Small intestine (tissue), 7 donors: ENCODE results near the gene TARS2. TPM values are rescaled to one million over a fixed set of nuclear protein-coding genes. Genes with fewer than 3 reads are reported as not detected.

Source experiments
- DNase-seq, 2 donors: peaks; one replicate each; pipeline versions ENCODE4 v3.0.0 to v3.0.0-alpha.2; 2013
- FAIRE-seq: peaks from 2 replicates; lab custom pipeline; 2012; peaks lifted over from hg19 to GRCh38; lab: Jason Lieb, UNC
- H3K27ac ChIP-seq, 3 donors: one replicate each; pipeline ENCODE4 v1.5.1; 2013; ENCODE audit warnings: low read length in 2 of 3, mild to moderate bottlenecking in 2 of 3, control low read depth in 1 of 3, inconsistent platforms in 1 of 3, low read depth in 1 of 3, moderate library complexity in 1 of 3
- H3K27me3 ChIP-seq, 3 donors: one replicate each; pipeline ENCODE4 v1.6.1; 2013; ENCODE audit warnings: low read length in 3 of 3, inconsistent platforms in 1 of 3; ENCODE audit not compliant: control insufficient read depth in 3 of 3, insufficient read depth in 3 of 3
- H3K36me3 ChIP-seq, 3 donors: one replicate each; pipeline ENCODE4 v1.6.1; 2013; ENCODE audit warnings: low read length in 3 of 3, inconsistent platforms in 1 of 3, low read depth in 1 of 3, mild to moderate bottlenecking in 1 of 3, moderate library complexity in 1 of 3; ENCODE audit not compliant: control insufficient read depth in 3 of 3, insufficient read depth in 2 of 3
- H3K4me1 ChIP-seq, 3 donors: one replicate each; pipeline ENCODE4 v1.6.1; 2013; ENCODE audit warnings: low read length in 2 of 3, inconsistent platforms in 1 of 3, low read depth in 1 of 3, mild to moderate bottlenecking in 1 of 3, moderate library complexity in 1 of 3; ENCODE audit not compliant: control insufficient read depth in 3 of 3, insufficient read depth in 2 of 3
- H3K4me3 ChIP-seq, 3 donors: one replicate each; pipeline ENCODE4 v1.5.1; 2013; ENCODE audit warnings: low read length in 3 of 3, control low read depth in 1 of 3, inconsistent platforms in 1 of 3, low read depth in 1 of 3, mild to moderate bottlenecking in 1 of 3, moderate library complexity in 1 of 3
- H3K9me3 ChIP-seq, 2 donors: one replicate each; pipeline ENCODE4 v1.6.1; 2013; ENCODE audit warnings: low read depth in 1 of 2, low read length in 1 of 2; ENCODE audit not compliant: control insufficient read depth in 2 of 2, insufficient read depth in 1 of 2
- WGBS, 3 donors: extraction: QIAGEN DNeasy Blood & Tissue Kit; methylation state at CpG; one replicate each; pipeline ENCODE4 v1.1.7; 2013; 5-methylcytosine and 5-hydroxymethylcytosine counted together
- polyA plus RNA-seq, 4 donors: library from polyadenylated mRNA; stranded (reverse) in 3 of 4; unstranded in 1 of 4; fragments of 200-250 nt in 3 of 4; fragments of 120-200 nt in 1 of 4; gene quantifications; one replicate each; pipeline versions ENCODE4 v1.2.1 to v1.2.3, GENCODE V29; 2013
- donor health status: healthy with polysubstance abuse.
- donor health status: control.
- donor health status: control.
- donor health status: Bipolar disorder and iron deficiency.
- donor health status: healthy.

Gene TARS2
- polyA plus RNA-seq, 4 donors: 6.5 to 22.7 (median 11.2) TPM

- Histone ChIP-seq H3K9me3 (no peaks in the 10 kb centered on the region), H3K36me3 (peaks cover 0 to 35% (median 0%) of the 10 kb centered on the region in 3 donors), H3K27me3 (no peaks in the 10 kb centered on the region), H3K27ac (no peak overlapping the region), H3K4me3 (no peak overlapping the region), H3K4me1 (peaks cover 2 to 12% (median 4%) of the 10 kb centered on the region in 3 donors)
- no peak for FAIRE-seq
- no peak for DNase-seq
- 60 to 75% (median 72%) methylated on average over 2 of the region's 2 CpGs for WGBS, 3 donors
These were observed 25.6 kb downstream of the TARS2 start for GRCh38 chr1:150512846-150513245.

GRCh38 chr1:150513351-150513791 is 26.2 kb downstream of the TARS2 start:
- 51 to 73% (median 69%) methylated on average over 7 of the region's 7 CpGs for WGBS, 3 donors
- H3K4me3 ChIP-seq: no peak overlapping the region
- DNase-seq: peak in 1 of 2 donors; percentile 19
- no peaks in the 10 kb centered on the region for H3K9me3 ChIP-seq
- no peaks in the 10 kb centered on the region for H3K27me3 ChIP-seq
- H3K27ac ChIP-seq: no peak overlapping the region
- H3K4me1 ChIP-seq: peaks cover 2 to 12% (median 4%) of the 10 kb centered on the region in 3 donors
- no peak for FAIRE-seq
- peaks cover 0 to 30% (median 0%) of the 10 kb centered on the region in 3 donors for H3K36me3 ChIP-seq

DNA sequence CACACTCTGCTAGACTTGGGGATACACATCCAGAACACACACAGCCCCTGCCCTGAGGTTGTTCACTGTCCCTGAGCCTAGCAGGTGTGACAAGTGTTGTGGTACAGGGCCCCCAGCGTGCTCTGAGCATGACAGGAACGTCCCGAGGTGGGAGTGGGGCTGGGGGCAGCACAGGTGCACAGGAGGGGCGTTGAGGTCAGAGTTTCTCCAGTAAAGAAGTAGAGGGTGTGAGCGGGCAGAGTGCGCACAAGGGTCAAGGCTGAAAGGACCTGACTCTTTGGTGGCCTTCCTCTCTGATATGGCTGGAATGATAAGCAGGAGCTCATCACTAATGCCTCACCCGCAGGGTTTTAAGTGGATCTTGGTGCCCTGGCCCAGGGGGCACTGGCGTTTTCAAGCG is 27.0 kb downstream of the TARS2 start:
- Histone ChIP-seq H3K27ac (no peak overlapping the region), H3K36me3 (peaks cover 0 to 24% (median 0%) of the 10 kb centered on the region in 3 donors), H3K9me3 (no peaks in the 10 kb centered on the region), H3K4me1 (peaks cover 2 to 12% (median 4%) of the 10 kb centered on the region in 3 donors), H3K27me3 (no peaks in the 10 kb centered on the region), H3K4me3 (no peak overlapping the region)
- no peak for FAIRE-seq
- 81 to 89% (median 88%) methylated on average over 9 of the region's 9 CpGs for WGBS, 3 donors
- no peak for DNase-seq

DNA sequence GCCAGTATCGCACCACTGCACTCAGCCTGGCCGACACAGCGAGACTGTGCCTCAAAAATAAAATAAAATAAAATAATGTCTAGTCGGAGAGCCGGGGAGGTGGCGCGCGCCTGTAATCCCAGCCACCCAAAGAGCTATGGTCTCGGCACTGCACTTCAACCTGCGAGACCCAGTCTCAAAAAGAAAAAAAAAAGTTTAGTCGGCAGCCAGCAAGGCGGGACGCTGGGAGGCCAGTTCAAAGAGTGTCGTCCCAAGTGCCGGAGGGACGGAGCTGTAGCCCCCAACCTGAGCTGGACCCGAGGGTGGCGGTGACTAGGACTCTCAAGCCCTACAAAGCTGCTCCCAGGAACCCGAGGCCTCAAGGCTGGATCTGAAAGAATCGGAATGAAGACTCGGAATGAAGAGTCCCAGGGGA is 27.7 kb downstream of the TARS2 start:
- whole genome bisulfite sequencing, 3 donors: 18 to 32% (median 24%) methylated on average over 21 of the region's 21 CpGs
- Histone ChIP-seq H3K4me1 (peaks cover 2 to 12% (median 4%) of the 10 kb centered on the region in 3 donors), H3K4me3 (peak overlapping the region; percentile 44 to 56 (median 52)), H3K27me3 (no peaks in the 10 kb centered on the region), H3K36me3 (peaks cover 0 to 20% (median 0%) of the 10 kb centered on the region in 3 donors), H3K27ac (peak overlapping the region in 2 of 3 donors; percentile 39 to 83), H3K9me3 (no peaks in the 10 kb centered on the region)
- FAIRE-seq (no peak), DNase-seq (no peak)

DNA sequence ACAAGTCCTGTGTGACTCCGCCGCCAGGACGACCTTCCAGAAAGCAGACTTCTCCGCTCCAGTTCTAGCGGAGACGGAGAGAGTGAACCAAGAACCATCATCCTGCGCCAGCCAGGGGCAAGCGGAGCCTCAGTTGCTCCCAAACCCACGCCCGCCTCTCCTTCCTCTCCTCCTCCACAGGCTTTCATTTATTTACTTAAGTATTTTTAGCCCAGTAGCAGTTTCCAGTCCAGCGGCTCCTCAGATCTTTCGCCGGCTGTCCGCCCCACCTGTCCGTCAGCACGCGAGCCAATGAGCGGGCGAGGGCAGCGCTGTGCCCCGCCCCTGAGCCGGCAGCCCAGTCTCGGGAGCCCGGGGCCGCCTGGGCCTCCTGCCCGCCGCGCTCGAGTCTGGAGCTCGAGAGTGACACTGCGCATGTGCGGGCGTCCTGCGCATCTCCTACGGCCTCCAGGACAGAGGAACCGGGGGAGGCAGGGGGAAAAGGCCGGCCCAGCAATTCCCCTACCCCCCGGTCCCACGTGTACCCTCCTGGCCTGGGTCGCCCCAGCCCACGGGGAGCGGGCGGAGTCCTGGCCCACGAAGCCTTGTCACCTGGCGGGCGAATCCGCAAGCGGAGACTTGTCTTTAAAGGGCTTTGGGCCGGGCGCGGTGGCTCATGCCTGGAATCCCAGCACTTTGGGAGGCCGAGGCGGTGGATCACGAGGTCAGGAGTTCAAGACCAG is 28.3 kb downstream of the TARS2 start, which contains the start of gene FALEC:
FALEC (plus strand) TSS at position 425 of the 722 bp plus-strand sequence.
- Histone ChIP-seq H3K27ac (peak within 1 kb of the TSS; percentile 28 to 83 (median 39)), H3K4me3 (peak within 1 kb of the TSS; percentile 52 to 66 (median 56)), H3K36me3 (peaks cover 0 to 18% (median 0%) of the 10 kb centered on the region in 3 donors), H3K9me3 (no peaks in the 10 kb centered on the region), H3K27me3 (no peaks in the 10 kb centered on the region), H3K4me1 (peaks cover 2 to 12% (median 4%) of the 10 kb centered on the region in 3 donors)
- DNase-seq (peak; percentile 96), FAIRE-seq (no peak)
- 0% methylated on average over 44 to 54 of the region's 54 CpGs for WGBS, 3 donors

DNA sequence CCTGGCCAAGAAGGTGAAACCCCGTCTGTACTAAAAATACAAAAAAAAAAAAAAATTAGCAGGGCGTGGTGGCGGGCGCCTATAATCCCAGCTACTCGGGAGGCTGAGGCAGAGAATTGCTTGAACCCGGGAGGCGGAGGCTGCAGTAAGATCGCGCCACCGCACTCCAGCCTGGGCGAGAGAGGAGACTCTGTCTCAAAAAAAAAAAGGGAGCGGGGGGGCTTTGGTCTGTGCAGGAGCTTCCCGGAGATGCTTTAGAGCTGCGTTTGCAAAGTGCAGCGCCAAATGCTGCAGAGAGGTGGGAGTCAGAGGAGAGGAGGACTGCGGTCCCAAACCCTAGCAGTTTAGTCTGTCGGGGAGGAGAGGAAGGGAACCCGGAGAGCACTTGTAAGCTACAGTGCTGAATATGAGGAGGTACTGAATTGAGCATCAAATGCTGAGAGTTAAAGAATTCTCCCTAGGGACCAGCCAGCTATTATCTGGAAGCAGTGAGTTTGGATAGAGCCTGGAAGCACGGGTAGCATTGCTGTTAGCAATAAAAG is 28.9 kb downstream of the TARS2 start:
- peak in 1 of 2 donors; percentile 30 for DNase-seq
- H3K4me1 ChIP-seq: peaks cover 2 to 12% (median 4%) of the 10 kb centered on the region in 3 donors
- FAIRE-seq: no peak
- no peaks in the 10 kb centered on the region for H3K9me3 ChIP-seq
- no peaks in the 10 kb centered on the region for H3K27me3 ChIP-seq
- H3K4me3 ChIP-seq: peak overlapping the region in 2 of 3 donors; percentile 52 to 56
- H3K27ac ChIP-seq: peak overlapping the region in 1 of 3 donors; percentile 28
- 2% methylated on average over 16 to 19 of the region's 19 CpGs for WGBS, 3 donors
- H3K36me3 ChIP-seq: peaks cover 0 to 14% (median 0%) of the 10 kb centered on the region in 3 donors

GRCh38 chr1:150516616-150517015 is 29.4 kb downstream of the TARS2 start:
- peak overlapping the region in 1 of 3 donors; percentile 56 for H3K4me3 ChIP-seq
- peaks cover 2 to 12% (median 4%) of the 10 kb centered on the region in 3 donors for H3K4me1 ChIP-seq
- 9 to 36% (median 27%) methylated on average over 4 of the region's 4 CpGs for WGBS, 3 donors
- H3K36me3 ChIP-seq: peaks cover 0 to 9% (median 0%) of the 10 kb centered on the region in 3 donors
- H3K9me3 ChIP-seq: no peaks in the 10 kb centered on the region
- no peaks in the 10 kb centered on the region for H3K27me3 ChIP-seq
- peak overlapping the region in 1 of 3 donors; percentile 28 for H3K27ac ChIP-seq
- DNase-seq (peak; percentile 15 to 30), FAIRE-seq (no peak)

- no peaks in the 10 kb centered on the region for H3K27me3 ChIP-seq
- H3K27ac ChIP-seq: no peak overlapping the region
- peaks cover 0 to 3% (median under 1%) of the 10 kb centered on the region in 3 donors for H3K4me1 ChIP-seq
- FAIRE-seq: no peak
- no peak overlapping the region for H3K4me3 ChIP-seq
- 65 to 77% (median 71%) methylated on average over 1 of the region's 1 CpG for WGBS, 3 donors
- H3K36me3 ChIP-seq: no peaks in the 10 kb centered on the region
- H3K9me3 ChIP-seq: no peaks in the 10 kb centered on the region
- DNase-seq: no peak
These were observed 34.2 kb downstream of the TARS2 start for GRCh38 chr1:150521196-150521968.
